T-helper 1 cell treated with Interleukin-12 subunit alpha and Interleukin-12 subunit beta and Interleukin-4 antibody, amounts not matched to agents 30 μg/mL and 1 μg/mL, for 36 hours (primary cell): ENCODE results near the gene BTBD16.

Experiments used
- H3K27ac Mint-ChIP-seq: one replicate; pipeline ENCODE4 v1.8.0; 2021; ENCODE audit warnings: mild to moderate bottlenecking, mixed read lengths
- H3K27me3 Mint-ChIP-seq: one replicate; pipeline ENCODE4 v1.8.0; 2021; ENCODE audit warnings: low read depth, mixed read lengths
- H3K36me3 Mint-ChIP-seq: one replicate; pipeline ENCODE4 v1.8.0; 2021; ENCODE audit warnings: low read depth, mixed read lengths
- H3K4me1 Mint-ChIP-seq: one replicate; pipeline ENCODE4 v1.8.0; 2021; ENCODE audit warnings: low read depth, mixed read lengths
- H3K4me3 Mint-ChIP-seq: one replicate; pipeline ENCODE4 v1.8.0; 2021; ENCODE audit warnings: mild to moderate bottlenecking, moderate library complexity, mixed read lengths
- H3K9me3 Mint-ChIP-seq: one replicate; pipeline ENCODE4 v1.8.0; 2021; ENCODE audit warnings: mixed read lengths

The BTBD16 gene

DNA sequence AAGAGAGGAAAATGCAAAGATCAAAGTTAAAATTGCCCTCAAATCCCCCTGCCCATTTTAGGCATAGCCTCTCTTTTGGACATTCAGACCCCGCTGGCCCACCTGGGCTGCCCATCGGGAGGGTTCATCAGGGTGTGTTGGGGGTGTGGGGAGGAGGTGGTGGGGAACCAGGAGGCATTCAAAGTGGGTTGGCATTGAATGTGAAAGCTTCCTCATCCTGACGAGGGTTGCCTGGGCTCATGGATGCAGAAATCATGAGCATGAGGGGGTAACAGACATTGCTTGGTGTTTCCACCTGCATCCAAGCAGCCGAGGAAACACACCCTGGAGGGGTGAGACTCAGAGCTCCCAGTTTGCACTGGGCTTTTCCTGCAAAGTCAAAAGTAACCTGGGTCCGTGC, 20.6 kb downstream of the BTBD16 start:
- Mint-ChIP-seq H3K27ac (no peak overlapping the region), H3K4me3 (no peak overlapping the region)

DNA sequence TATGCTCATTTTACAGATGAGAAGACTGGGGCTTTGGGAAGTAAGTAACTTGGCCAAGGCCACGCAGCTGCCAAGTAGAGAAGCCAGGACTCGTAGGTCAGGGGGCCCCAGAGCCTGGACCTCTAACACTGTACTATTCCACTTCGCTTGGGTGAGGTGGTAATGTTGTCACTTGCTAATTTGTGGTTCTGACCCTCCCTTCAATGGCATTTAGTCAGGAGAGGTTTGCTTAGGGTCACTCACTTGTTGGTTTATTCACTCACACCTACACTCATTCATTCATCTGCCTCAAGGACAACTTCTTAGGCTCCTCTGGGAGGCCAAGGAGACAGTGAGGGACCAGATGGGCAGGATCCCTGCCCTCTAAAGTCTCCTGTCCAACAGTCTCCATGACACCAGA, 21.3 kb downstream of the BTBD16 start:
- Mint-ChIP-seq H3K27me3 (no peaks in the 10 kb centered on the region), H3K9me3 (no peaks in the 10 kb centered on the region), H3K4me3 (no peak overlapping the region), H3K27ac (no peak overlapping the region), H3K4me1 (peaks cover 7% of the 10 kb centered on the region), H3K36me3 (no peaks in the 10 kb centered on the region)

More for the DNA sequence above, 20.6 kb downstream of the BTBD16 start:
- Mint-ChIP-seq H3K36me3 (no peaks in the 10 kb centered on the region), H3K9me3 (no peaks in the 10 kb centered on the region), H3K4me1 (peaks cover 7% of the 10 kb centered on the region), H3K27me3 (no peaks in the 10 kb centered on the region)

- H3K9me3 Mint-ChIP-seq = no peaks in the 10 kb centered on the region
- no peaks in the 10 kb centered on the region for H3K36me3 Mint-ChIP-seq
- H3K27me3 Mint-ChIP-seq = no peaks in the 10 kb centered on the region
- H3K27ac Mint-ChIP-seq = no peak overlapping the region
- peaks cover 7% of the 10 kb centered on the region for H3K4me1 Mint-ChIP-seq
- no peak overlapping the region for H3K4me3 Mint-ChIP-seq
Measured at GRCh38 chr10:122293156-122293960, 22.3 kb downstream of the BTBD16 start.

DNA sequence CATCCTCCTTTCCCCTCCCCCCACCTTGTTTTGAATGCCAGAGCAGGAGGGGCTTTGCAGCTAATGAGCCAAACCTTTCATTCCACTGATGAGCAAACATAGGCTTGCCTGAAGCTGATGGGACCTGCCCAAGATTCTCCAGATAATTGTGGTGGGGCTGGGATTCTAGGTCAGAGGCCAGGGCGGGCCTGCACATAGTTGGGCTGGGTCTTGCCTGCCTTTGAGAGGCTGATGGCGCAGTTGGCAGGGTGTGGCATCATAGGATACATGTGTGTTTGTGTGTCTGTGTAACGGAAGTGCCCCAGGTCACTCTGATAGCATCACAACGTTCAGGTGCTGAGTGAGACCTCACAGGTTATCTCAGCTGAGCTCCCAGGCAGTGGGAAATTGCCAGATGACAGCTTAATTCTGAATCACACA, 22.9 kb downstream of the BTBD16 start:
- no peaks in the 10 kb centered on the region for H3K36me3 Mint-ChIP-seq
- no peaks in the 10 kb centered on the region for H3K27me3 Mint-ChIP-seq
- H3K27ac Mint-ChIP-seq = no peak overlapping the region
- no peaks in the 10 kb centered on the region for H3K9me3 Mint-ChIP-seq
- peaks cover 7% of the 10 kb centered on the region for H3K4me1 Mint-ChIP-seq
- no peak overlapping the region for H3K4me3 Mint-ChIP-seq

DNA sequence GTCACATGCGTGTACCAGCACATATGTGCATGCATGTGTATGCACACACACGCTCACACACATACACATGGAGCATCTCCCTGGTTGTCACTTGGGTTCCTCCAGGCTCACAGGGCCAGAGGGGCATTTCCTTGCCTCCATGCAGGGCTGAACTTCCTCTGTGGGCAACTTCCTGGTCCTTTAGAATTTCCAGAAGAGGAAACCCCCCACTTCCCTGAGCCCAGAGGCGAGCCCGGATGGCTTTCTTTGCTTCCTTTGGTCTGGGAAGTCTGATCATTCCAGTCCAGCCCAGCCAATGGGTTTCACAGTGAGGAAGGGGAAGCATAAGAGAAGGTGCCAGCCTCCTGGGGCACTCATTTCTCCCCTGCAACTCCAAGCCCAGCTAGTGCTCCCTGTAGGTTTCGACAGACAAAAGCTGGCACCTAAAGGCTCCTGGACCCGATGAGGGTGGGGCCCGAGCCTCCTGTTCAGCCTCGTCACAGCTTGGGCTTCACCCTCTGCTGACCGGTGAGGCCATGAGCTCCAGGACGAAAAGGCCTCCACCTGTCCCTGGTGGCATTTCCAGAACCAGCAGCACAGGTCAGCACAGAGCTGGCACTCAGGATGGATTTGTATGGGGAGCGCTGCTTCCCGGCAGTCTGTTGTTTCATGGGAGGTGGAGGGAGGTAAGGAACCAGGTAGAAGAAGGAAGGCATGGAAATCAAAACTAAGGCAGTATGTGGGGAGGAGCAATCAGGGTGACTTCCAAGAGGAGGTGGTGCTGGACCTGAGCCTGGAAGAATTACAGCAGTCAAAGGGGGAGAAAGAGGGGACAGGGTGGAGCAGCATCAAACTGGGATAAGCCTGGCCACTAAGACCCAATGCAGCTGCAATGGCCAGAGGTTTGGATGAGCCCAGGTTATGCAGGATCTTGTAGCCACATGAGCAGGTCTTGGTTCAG, 23.7 kb downstream of the BTBD16 start:
- peaks cover 7% of the 10 kb centered on the region for H3K4me1 Mint-ChIP-seq
- no peaks in the 10 kb centered on the region for H3K36me3 Mint-ChIP-seq
- H3K27me3 Mint-ChIP-seq = no peaks in the 10 kb centered on the region
- no peak overlapping the region for H3K27ac Mint-ChIP-seq
- no peaks in the 10 kb centered on the region for H3K9me3 Mint-ChIP-seq
- H3K4me3 Mint-ChIP-seq = no peak overlapping the region

- H3K4me3 Mint-ChIP-seq = no peak overlapping the region
Measured at GRCh38 chr10:122295451-122295809, 24.3 kb downstream of the BTBD16 start.

DNA sequence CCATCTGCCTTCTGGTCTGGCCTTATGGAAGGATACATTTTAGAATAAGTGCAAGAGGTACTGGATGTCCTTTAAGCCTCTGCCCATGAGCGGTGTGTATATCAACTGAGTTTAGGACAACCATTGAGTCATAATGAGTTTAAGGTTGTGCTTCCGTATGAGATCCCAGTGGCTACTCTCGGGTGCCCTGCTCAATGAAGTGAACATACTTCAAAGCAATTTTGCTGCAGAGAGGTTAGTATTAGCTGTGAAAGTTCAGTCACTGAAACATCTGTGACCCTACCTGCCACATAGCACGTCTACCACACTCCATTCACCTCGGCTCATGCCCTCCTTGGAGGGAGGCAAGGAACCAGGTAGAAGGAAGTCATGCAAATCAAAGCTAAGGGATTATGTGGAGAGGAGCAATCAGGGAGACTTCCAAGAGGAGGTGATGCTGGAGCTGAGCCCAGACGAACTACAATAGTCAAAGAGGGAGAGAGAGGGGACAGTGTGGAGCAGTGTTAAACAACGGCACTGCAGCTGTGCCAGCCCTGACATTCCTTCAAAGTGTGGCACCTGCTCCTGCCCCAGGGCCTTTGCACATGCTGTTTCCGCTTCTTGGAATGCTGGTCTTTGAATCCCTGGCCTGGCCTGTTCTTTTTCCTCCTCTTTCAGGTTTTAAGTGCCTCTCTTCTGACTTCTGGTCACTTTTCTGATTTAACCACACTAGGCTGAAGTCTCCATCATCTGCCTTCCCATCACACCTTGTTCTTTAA, 25.4 kb downstream of the BTBD16 start:
- Mint-ChIP-seq H3K4me3 (no peak overlapping the region), H3K9me3 (no peaks in the 10 kb centered on the region), H3K4me1 (peaks cover 7% of the 10 kb centered on the region), H3K27ac (no peak overlapping the region), H3K27me3 (no peaks in the 10 kb centered on the region), H3K36me3 (no peaks in the 10 kb centered on the region)

More at GRCh38 chr10:122295451-122295809, 24.3 kb downstream of the BTBD16 start:
- Mint-ChIP-seq H3K4me1 (peaks cover 7% of the 10 kb centered on the region), H3K36me3 (no peaks in the 10 kb centered on the region), H3K9me3 (no peaks in the 10 kb centered on the region), H3K27ac (no peak overlapping the region), H3K27me3 (no peaks in the 10 kb centered on the region)

- Mint-ChIP-seq H3K9me3 (no peaks in the 10 kb centered on the region), H3K4me3 (no peak overlapping the region), H3K4me1 (peaks cover 7% of the 10 kb centered on the region), H3K27me3 (no peaks in the 10 kb centered on the region), H3K36me3 (no peaks in the 10 kb centered on the region), H3K27ac (no peak overlapping the region)
Measured at GRCh38 chr10:122297583-122297982, 26.5 kb downstream of the BTBD16 start.

- no peaks in the 10 kb centered on the region for H3K9me3 Mint-ChIP-seq
- no peak overlapping the region for H3K27ac Mint-ChIP-seq
- H3K27me3 Mint-ChIP-seq = no peaks in the 10 kb centered on the region
- no peaks in the 10 kb centered on the region for H3K36me3 Mint-ChIP-seq
- peaks cover 7% of the 10 kb centered on the region for H3K4me1 Mint-ChIP-seq
- no peak overlapping the region for H3K4me3 Mint-ChIP-seq
Measured at GRCh38 chr10:122298206-122298597, 27.1 kb downstream of the BTBD16 start.

DNA sequence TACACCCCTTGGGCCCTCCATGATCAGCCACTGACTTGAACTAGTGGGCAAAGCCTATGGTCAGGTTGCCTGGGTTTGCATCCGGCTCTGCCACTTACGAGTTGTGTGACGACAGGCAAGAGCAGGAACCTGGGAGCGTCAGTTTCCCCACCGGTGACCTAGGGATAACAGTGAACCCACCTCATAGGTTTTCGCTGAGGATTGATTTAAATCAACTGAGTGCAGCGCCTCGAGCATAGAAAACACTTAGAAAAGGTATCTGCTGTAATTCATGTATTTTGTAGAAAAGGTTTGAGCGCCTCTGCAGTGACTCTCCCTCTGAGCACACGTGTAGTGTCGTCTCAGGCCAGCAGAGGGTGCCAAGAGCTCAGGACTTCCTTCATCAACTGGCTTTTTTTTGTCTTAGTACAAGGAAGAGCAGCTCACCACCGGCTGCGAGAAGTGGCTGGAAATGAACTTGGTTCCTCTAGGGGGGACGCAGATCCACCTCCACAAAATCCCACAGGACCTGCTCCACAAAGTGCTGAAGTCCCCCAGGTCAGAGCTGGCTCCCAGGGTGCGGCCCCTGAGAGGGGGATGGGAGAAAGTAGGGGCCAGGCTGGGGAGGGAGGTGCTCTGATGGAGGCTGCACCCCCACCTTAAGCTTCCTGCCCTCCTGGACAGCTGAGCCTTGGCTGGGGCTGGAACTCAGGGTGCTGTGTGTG, 27.7 kb downstream of the BTBD16 start:
- Mint-ChIP-seq H3K27me3 (no peaks in the 10 kb centered on the region), H3K27ac (no peak overlapping the region), H3K9me3 (no peaks in the 10 kb centered on the region), H3K4me1 (peaks cover 7% of the 10 kb centered on the region), H3K36me3 (no peaks in the 10 kb centered on the region), H3K4me3 (no peak overlapping the region)

GRCh38 chr10:122299423-122300075, 28.5 kb downstream of the BTBD16 start:
- Mint-ChIP-seq H3K36me3 (no peaks in the 10 kb centered on the region), H3K4me1 (peaks cover 7% of the 10 kb centered on the region)

GRCh38 chr10:122301055-122301810, 30.1 kb downstream of the BTBD16 start:
- Mint-ChIP-seq H3K27ac (no peak overlapping the region), H3K9me3 (peaks cover 10% of the 10 kb centered on the region), H3K4me1 (no peaks in the 10 kb centered on the region), H3K27me3 (no peaks in the 10 kb centered on the region), H3K36me3 (no peaks in the 10 kb centered on the region), H3K4me3 (no peak overlapping the region)

More at GRCh38 chr10:122299423-122300075, 28.5 kb downstream of the BTBD16 start:
- H3K27me3 Mint-ChIP-seq = no peaks in the 10 kb centered on the region
- H3K27ac Mint-ChIP-seq = no peak overlapping the region
- no peak overlapping the region for H3K4me3 Mint-ChIP-seq
- no peaks in the 10 kb centered on the region for H3K9me3 Mint-ChIP-seq

- Mint-ChIP-seq H3K27ac (no peak overlapping the region), H3K4me1 (no peaks in the 10 kb centered on the region), H3K4me3 (no peak overlapping the region), H3K36me3 (no peaks in the 10 kb centered on the region), H3K9me3 (peaks cover 11% of the 10 kb centered on the region), H3K27me3 (no peaks in the 10 kb centered on the region)
Measured at GRCh38 chr10:122301811-122302115, 30.7 kb downstream of the BTBD16 start.
